C4-2B (cell line): Measurements from ENCODE around the gene EOLA1.

ENCODE experiments used
- CTCF ChIP-seq: fragments of 450-650 bp; conservative IDR thresholded peaks from 2 replicates; pipeline ENCODE4 v1.5.1; 2017; ENCODE audit warnings: mild to moderate bottlenecking
- ZFX ChIP-seq: fragments of 450-650 bp; IDR thresholded peaks from 2 replicates; pipeline ENCODE4 v1.6.1; 2017

GRCh38 chrX:149540621-149541520 is at the start of gene EOLA1:
- no peak for TF ChIP-seq CTCF
- TF ChIP-seq ZFX = no peak
